NCI-H524 treated with DMSO at 0.1 percent for 48 hours (cell line): ENCODE data around the gene TNNT3.

Source experiments
- DNase-seq: peaks from one replicate; lab custom pipeline; 2025; lab: John Stamatoyannopoulos, UW

Gene TNNT3

GRCh38 chr11:1923201-1923956 is 3.9 kb downstream of the TNNT3 start:
- no peak for DNase-seq

DNA sequence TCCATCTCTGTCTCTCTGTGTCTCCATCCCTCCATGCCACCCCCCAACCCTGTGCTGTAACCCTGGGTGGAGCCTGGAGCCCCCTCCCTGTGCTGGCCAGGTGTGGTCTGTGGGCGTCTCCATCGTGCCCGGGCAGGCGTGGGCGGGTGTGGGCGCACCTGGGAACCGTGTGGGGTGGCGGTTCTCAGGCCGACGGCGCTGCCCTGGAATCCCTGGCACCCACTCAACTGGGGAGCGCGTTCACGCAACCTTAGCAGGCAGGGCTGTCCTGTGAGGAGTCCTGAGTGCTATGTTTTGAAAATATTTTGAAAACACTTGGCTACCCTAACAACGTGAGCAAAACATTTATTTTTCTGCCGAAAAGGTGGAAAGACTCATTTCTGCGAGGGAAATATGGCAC is 4.7 kb downstream of the TNNT3 start:
- DNase-seq, result no peak

- DNase-seq, result no peak
Measured at GRCh38 chr11:1924646-1925372, 5.3 kb downstream of the TNNT3 start.

GRCh38 chr11:1925373-1926155 is 6.1 kb downstream of the TNNT3 start:
- no peak for DNase-seq

- DNase-seq, result no peak
Measured at GRCh38 chr11:1926156-1927025, 6.9 kb downstream of the TNNT3 start.

DNA sequence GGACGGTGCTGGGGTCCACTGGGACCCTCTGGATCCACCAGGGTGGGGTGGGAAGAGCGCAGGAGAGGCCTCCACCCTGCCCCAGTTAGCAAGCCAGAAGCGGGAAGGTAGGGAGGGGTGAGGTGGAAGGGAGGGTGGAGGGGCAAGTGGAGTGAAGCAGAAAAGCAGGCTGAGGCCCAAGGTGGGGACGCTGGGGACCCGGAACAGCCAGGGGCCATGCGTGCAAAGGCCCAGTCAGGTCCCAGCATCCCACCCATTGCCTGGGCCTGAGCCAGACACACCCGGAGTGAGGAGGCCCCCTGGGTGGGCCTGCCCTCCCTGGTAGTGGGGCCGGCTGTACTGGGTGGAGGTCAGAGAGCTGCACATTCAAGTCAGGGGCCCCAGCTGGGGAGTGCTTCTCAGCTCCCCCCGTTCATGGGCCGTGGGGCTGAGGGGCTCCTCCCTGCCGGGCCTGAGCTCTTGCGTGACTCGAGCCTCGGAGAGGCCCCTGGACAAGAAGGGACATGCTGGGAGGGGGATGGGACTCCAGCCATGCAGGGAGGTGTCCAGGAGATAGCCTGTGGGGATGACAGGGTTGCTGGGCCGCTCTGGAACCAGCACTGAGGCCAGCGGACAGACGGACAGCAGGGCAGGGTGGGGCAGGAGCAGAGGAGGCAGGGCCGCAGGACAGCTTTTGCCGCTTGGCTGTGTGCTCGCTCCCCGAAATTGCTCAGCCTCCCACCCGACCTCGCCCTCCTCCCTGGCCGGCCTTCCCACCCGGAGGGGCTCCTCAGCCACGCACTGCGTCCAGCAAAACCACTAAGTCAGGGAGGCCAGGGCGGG is 7.7 kb downstream of the TNNT3 start:
- DNase-seq, result no peak

DNA sequence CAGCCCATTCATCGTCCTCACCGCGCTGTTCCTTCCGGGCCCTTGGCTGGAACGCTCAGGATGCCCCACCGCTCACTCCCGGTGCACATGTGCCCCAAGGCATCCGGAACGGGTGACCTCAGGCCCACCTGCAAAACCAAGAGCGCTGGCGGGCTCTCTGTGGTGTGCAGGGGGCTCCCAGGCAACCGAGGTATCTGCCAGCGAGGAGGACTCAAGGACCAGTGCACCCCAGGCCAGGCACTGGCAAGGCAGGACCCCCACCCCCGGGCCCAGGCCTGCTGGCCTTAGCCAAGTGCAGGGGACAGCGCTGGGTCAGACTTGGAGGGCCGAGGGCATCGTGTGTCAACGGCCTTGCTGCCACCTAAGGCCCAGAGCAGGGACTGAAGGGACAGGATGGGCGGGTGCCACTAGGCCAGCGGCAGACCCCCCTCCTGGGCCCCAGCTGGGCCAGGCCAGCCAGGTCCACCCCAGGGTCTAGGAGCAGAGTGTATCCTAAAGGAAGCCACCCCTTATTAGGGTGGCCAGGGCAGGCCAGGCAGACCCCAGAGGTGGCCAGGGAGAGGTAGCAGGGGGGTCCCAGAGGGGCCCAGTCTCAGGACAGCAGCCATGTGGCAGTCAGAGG is 8.5 kb downstream of the TNNT3 start:
- no peak for DNase-seq

DNA sequence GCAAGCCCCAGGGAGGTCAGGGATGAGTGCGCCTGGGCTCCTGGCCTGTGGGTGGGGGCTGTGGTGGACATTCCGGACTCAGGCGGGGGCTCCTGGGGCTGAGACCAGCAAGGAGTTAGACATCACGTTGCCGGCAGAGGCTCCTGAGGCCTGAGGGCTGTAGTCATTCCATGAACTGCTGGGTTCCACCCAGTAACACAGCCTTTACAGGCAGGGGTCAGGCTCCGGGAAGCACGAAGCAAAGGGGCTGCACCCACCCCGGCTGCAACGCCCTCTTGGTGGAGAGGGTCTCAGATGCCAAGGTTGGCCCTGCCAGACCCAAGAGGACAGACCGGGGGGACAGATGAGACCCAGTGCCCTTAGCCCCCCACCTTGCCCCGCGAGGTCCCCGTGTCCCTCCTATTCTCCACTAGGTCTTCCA is 9.0 kb downstream of the TNNT3 start:
- DNase-seq, result no peak

GRCh38 chr11:1928891-1929541 is 9.5 kb downstream of the TNNT3 start:
- no peak for DNase-seq

GRCh38 chr11:1929621-1930461 is 10.3 kb downstream of the TNNT3 start:
- DNase-seq, result no peak

- DNase-seq, result no peak
Measured at GRCh38 chr11:1930462-1930830, 10.9 kb downstream of the TNNT3 start.

DNA sequence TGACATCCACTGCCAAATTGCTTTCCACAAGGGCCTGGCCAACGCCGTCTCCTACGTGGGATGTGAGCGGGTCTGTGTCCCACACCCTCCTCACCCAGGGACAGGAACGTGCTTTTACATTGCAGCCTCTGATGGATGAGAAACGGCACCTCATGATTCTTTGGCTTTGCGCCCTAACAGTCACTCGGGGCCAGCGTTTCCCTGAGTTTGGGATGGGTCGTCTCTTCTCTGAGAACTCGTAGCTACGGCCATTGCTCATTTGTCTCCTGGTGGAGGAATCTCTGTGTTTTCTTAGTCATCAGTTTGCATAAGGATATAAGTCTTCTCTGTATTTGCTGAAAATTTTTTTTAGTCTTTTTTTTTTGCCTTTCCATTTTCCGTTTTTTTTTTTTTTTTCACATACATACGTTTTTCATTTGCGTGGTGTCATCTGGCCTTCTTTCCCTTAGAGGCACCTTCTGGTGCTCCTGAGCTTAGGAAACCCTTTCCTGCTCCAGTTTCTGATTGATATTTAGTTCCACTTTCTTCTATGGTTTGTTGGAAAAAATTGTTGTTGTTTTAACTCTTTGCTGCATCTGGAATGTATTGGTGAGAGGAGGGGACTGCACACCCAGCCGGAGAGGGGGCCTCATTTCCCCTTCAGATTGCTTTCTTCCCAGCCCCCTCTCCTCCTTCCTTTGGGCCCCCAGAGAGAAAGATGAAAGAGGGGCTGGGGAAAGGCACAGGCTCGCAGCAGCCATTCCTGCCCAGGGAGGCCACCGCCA is 12.0 kb downstream of the TNNT3 start:
- no peak for DNase-seq

GRCh38 chr11:1932105-1932480 is 12.6 kb downstream of the TNNT3 start:
- no peak for DNase-seq

DNA sequence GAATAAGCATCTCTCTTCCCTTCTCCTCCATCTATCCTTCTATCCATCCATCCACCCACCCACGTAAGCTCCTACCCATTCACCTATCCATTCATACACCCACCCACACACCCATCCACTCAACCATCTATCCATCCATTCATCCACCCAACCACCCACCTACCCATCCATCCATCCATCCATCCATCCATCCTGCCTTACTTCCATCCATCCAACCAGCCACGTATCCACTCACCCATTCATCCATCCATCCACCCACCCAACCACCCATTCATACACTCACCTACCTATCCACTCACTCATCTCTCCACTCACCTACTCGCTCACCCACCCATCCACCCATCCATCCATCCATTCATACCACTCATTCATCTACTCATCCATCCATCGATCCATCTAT is 13.2 kb downstream of the TNNT3 start:
- DNase-seq, result no peak

DNA sequence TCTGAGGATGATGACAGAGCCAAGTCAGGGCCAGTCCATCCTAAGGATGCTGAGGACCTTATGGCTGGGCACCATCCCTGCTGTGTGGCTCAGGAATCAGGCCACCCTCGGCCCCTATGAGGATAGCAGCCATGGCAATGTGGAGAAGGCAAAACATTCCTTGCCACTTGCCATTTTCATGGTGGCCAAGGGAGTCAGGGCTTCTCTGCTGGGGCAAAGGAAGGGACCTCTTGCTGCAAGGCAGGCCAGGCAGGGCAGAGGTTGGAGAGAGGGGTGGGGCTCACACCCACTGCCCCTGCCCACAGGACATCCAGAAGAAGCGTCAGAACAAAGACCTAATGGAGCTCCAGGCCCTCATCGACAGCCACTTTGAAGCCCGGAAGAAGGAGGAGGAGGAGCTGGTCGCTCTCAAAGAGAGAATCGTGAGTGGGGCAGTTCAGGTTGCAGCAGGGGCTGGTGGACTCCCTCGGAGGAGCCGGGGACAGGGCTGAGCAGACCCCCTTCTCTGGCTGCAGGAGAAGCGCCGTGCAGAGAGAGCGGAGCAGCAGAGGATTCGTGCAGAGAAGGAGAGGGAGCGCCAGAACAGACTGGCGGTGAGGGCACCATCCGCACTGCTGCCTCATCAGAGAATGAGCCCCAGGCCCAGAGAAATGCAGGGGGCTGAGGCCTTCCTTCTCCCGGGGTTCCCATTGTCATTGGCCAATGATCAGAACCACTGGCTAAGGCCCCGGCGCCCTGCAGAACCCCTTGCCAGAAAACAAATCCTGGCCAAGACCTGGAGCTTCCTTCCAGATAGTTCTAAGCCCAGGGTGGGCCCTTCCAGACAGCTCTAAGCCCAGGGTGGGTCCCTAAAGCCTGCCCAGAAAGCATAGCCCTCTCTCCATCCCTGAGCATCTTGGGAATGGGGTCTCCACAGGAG is 14.2 kb downstream of the TNNT3 start:
- no peak for DNase-seq

GRCh38 chr11:1934335-1935155 is 15.0 kb downstream of the TNNT3 start:
- no peak for DNase-seq
